Measurements from ENCODE around the gene FAM186B.

DNA sequence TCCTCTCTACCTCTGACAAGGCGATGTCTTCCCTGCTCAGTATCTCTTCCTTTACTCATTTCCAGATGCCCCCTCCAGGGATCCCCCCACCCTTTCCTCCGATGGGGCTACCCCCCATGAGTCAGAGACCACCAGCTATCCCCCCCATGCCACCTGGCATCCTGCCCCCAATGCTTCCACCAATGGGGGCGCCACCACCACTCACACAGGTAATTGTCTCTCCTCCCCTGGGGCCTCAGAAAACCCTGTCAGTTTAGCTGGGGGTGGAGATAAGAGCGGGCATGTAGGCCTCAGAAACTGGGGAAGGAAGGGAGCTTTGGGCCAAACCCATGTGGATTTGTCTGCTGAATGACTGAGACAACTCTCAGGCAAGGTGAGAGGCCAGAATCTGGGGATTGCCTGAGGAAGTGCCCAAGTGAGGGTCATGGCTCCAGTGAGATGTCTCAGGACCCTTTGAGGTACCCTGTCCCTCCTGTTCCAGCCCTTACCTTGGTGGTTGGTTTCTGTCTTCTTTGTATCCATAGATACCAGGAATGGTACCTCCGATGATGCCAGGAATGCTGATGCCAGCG is 26.0 kb upstream of the FAM186B start:
- TF ChIP-seq, protein P1, sequence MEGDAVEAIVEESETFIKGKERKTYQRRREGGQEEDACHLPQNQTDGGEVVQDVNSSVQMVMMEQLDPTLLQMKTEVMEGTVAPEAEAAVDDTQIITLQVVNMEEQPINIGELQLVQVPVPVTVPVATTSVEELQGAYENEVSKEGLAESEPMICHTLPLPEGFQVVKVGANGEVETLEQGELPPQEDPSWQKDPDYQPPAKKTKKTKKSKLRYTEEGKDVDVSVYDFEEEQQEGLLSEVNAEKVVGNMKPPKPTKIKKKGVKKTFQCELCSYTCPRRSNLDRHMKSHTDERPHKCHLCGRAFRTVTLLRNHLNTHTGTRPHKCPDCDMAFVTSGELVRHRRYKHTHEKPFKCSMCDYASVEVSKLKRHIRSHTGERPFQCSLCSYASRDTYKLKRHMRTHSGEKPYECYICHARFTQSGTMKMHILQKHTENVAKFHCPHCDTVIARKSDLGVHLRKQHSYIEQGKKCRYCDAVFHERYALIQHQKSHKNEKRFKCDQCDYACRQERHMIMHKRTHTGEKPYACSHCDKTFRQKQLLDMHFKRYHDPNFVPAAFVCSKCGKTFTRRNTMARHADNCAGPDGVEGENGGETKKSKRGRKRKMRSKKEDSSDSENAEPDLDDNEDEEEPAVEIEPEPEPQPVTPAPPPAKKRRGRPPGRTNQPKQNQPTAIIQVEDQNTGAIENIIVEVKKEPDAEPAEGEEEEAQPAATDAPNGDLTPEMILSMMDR (conservative IDR thresholded peaks at IDR 0.05; ENCODE audit: low read depth, low read length), result no peak
- TF ChIP-seq EZH2 (IDR thresholded peaks at IDR 0.05; ENCODE audit: borderline replicate concordance, low read depth, low read length, poor library complexity, severe bottlenecking), result no peak
